ENCODE data around the gene NHSL2. TPM values are rescaled to one million over a fixed set of nuclear protein-coding genes. Genes with fewer than 3 reads are reported as not detected.

Gene NHSL2
- total and polyA plus RNA-seq, 7 donors, result 0.30 to 4.4 (median 1.9) TPM

GRCh38 chrX:72021975-72022374, 111.3 kb downstream of the NHSL2 start:
- H3K4me1 ChIP-seq, result no peaks in the 10 kb centered on the region
- H3K27me3 ChIP-seq (ENCODE audit: insufficient read depth in 3 of 3, low read length in 2 of 3), result peaks cover 0 to 53% (median 0%) of the 10 kb centered on the region in 3 donors
- ATAC-seq (no peak), DNase-seq (no peak)
- H3K27ac ChIP-seq, result no peak overlapping the region
- WGBS, 3 donors, result 37 to 78% (median 72%) methylated on average over 2 of the region's 2 CpGs
- intact Hi-C loops (cut with DNase I), result no loop called here
- no peak overlapping the region for H3K4me3 ChIP-seq
- no peaks in the 10 kb centered on the region for H3K36me3 ChIP-seq (ENCODE audit: insufficient read depth in 1 of 2, low read depth in 1 of 2)
- peak; percentile 22 for TF ChIP-seq CTCF (IDR thresholded peaks at IDR 0.05)
- H3K9me3 ChIP-seq, result no peaks in the 10 kb centered on the region

- no peak for DNase-seq
- no peaks in the 10 kb centered on the region for H3K36me3 ChIP-seq (ENCODE audit: insufficient read depth in 1 of 2, low read depth in 1 of 2)
- no peaks in the 10 kb centered on the region for H3K9me3 ChIP-seq
- TF ChIP-seq CTCF (IDR thresholded peaks at IDR 0.05), result no peak
- WGBS, 3 donors, result 64 to 79% (median 66%) methylated on average over 2 of the region's 2 CpGs
- ATAC-seq, result no peak
- peaks cover 0 to 53% (median 0%) of the 10 kb centered on the region in 3 donors for H3K27me3 ChIP-seq (ENCODE audit: insufficient read depth in 3 of 3, low read length in 2 of 3)
- H3K4me3 ChIP-seq, result no peak overlapping the region
- no peak overlapping the region for H3K27ac ChIP-seq
- intact Hi-C loops (cut with DNase I), result no loop called here
- no peaks in the 10 kb centered on the region for H3K4me1 ChIP-seq
Observed at GRCh38 chrX:72023071-72023470, 112.4 kb downstream of the NHSL2 start.

GRCh38 chrX:72025236-72025770, 114.7 kb downstream of the NHSL2 start:
- ATAC-seq, result no peak
- 73 to 92% (median 91%) methylated on average over 5 to 6 of the region's 6 CpGs for WGBS, 3 donors
- no peak overlapping the region for H3K4me3 ChIP-seq
- no peaks in the 10 kb centered on the region for H3K4me1 ChIP-seq
- H3K27me3 ChIP-seq (ENCODE audit: insufficient read depth in 3 of 3, low read length in 2 of 3), result peaks cover 0 to 48% (median 0%) of the 10 kb centered on the region in 3 donors
- H3K27ac ChIP-seq, result no peak overlapping the region
- H3K36me3 ChIP-seq (ENCODE audit: insufficient read depth in 1 of 2, low read depth in 1 of 2), result no peaks in the 10 kb centered on the region
- no peak for DNase-seq
- TF ChIP-seq CTCF (IDR thresholded peaks at IDR 0.05), result no peak
- no peaks in the 10 kb centered on the region for H3K9me3 ChIP-seq
- intact Hi-C loops (cut with DNase I), result no loop called here

GRCh38 chrX:72026341-72027023, 115.8 kb downstream of the NHSL2 start:
- Histone ChIP-seq H3K4me3 (no peak overlapping the region), H3K9me3 (no peaks in the 10 kb centered on the region), H3K27ac (no peak overlapping the region), H3K36me3 (ENCODE audit: insufficient read depth in 1 of 2, low read depth in 1 of 2) (no peaks in the 10 kb centered on the region), H3K4me1 (no peaks in the 10 kb centered on the region), H3K27me3 (ENCODE audit: insufficient read depth in 3 of 3, low read length in 2 of 3) (peaks cover 0 to 47% (median 0%) of the 10 kb centered on the region in 3 donors)
- no peak for ATAC-seq
- no peak for DNase-seq
- WGBS, 3 donors, result 47 to 83% (median 69%) methylated on average over 2 to 3 of the region's 3 CpGs
- no peak for TF ChIP-seq CTCF (IDR thresholded peaks at IDR 0.05)
- intact Hi-C loops (cut with DNase I), result no loop called here
